Measurements from ENCODE around the gene PTMA. TPM values are rescaled to one million over a fixed set of nuclear protein-coding genes. Genes with fewer than 3 reads are reported as not detected.
A peak's percentile ranks its signal among the peaks of the same experiment; 100 is the strongest.

PTMA gene
- total and polyA plus RNA-seq, 2 of the 4 experiments (the other 2 are of a cell fraction) = 380 to 742 TPM

DNA sequence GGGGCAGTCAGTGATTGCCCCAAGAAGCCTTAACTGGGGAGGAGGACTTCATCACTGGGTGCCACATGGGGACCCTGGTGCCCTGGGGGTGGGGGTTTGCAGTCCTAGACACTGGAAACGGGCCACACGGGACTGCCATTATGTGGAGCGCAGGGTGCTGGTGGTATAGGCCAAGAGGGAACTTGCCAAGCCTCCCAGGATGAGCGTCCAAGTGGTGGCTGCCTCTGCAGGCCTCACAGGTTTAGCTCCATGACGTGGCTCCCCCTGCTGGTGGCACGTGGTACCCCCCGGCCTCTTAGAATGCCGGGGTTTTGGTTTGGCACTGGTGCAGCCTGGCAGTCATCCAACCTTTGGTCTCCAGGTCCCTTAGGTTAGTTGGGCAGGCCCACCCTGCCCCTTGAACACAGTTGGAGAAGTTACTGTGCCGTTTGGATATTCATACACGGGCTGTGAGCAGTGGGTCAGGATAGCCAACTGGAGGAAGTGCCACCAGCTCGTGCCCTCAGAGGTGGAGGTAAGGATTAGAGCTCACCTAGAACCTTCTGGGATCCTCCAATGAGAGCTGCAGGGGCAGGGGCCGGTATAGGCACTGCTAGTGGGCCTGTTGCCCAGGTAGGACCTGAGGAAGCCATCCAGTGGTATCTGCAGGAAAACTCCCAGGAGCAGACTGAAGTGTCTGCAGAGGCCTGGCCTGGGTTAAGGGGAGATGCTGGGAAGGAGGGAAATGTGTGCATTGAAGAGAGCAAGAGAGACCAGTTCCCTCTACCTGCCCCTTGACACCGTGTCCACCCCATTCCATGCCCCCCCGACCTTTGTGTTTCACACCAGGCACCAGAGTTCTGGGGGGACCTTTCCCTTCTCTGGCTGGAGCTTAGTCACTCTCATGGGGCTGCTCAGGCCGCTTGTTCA lies 5.7 kb downstream of the PTMA start:
- Histone ChIP-seq H3K14ac (replicated peaks; ENCODE audit: low read depth, low read length) (no peak overlapping the region), H2BK5ac (ENCODE audit: low read depth, low read length, poor library complexity, severe bottlenecking) (peak overlapping the region; percentile 6), H2AK5ac (ENCODE audit: low read depth, low read length) (no peak overlapping the region), H4K91ac (ENCODE audit: insufficient read depth, low read depth, low read length) (no peak overlapping the region), H2AFZ (replicated peaks; ENCODE audit: low read length, poor library complexity) (peak overlapping the region; percentile 38), H3K56ac (ENCODE audit: extremely low read depth, insufficient read depth, low read length) (no peak overlapping the region), H3K27me3 (ENCODE audit: control insufficient read depth, insufficient read depth, low read length) (no peaks in the 10 kb centered on the region), H3K18ac (ENCODE audit: low read depth, low read length) (no peak overlapping the region), H3K4ac (ENCODE audit: low read depth, low read length) (no peak overlapping the region), H2BK15ac (ENCODE audit: low read depth, low read length) (no peak overlapping the region), H4K8ac (ENCODE audit: low read depth in 2 of 2, low read length in 2 of 2) (peak overlapping the region in 1 of 2 experiments; percentile 44; a peak in 1 of 4 replicates), H3K79me1 (ENCODE audit: low read depth in 1 of 2, low read length in 2 of 2) (peaks cover 0 to 33% of the 10 kb centered on the region in 2 experiments; a peak in 2 of 4 replicates), H3K4me2 (ENCODE audit: low read depth, low read length) (no peak overlapping the region), H3K9me1 (ENCODE audit: insufficient read depth, low read length) (peaks cover 12% of the 10 kb centered on the region), H4K20me1 (ENCODE audit: insufficient read depth, low read length) (peaks cover 59% of the 10 kb centered on the region), H3K36me3 (ENCODE audit: control insufficient read depth, insufficient read depth, low read length) (peaks cover 18% of the 10 kb centered on the region), H3K4me1 (ENCODE audit: control insufficient read depth, insufficient read depth, low read length) (peaks cover 26% of the 10 kb centered on the region), H2BK120ac (ENCODE audit: low read depth, low read length) (no peak overlapping the region), H3K9me3 (ENCODE audit: control insufficient read depth, insufficient read depth, low read length) (no peaks in the 10 kb centered on the region), H3K23ac (ENCODE audit: low read depth, low read length) (no peak overlapping the region), H3K27ac (ENCODE audit: insufficient read depth, low read length) (peak overlapping the region; percentile 10; the same call in 1 of the 2 replicates), H2BK20ac (ENCODE audit: low read depth, low read length) (no peak overlapping the region), H3K9ac (ENCODE audit: low read depth, low read length) (no peak overlapping the region), H2AK9ac (replicated peaks; ENCODE audit: low read depth, low read length, poor library complexity) (peak overlapping the region; percentile 69), H3K4me3 (ENCODE audit: insufficient read depth, low read depth, low read length) (no peak overlapping the region), H4K5ac (ENCODE audit: low read depth, low read length) (no peak overlapping the region)
- 39% methylated on average over 8 of the region's 15 CpGs; no CpG with 5 or more reads in 1 of the 2 experiments for WGBS, 2 experiments (ENCODE audit: extremely low coverage in 2 of 2, insufficient read length in 1 of 2)
- ATAC-seq (ENCODE audit: low read depth) (peak; percentile 30), DNase-seq (peak; percentile 87)
- dilution Hi-C loops (cut with HindIII; ENCODE audit: low sequenced_read_pairs, unreplicated experiment) = no loop called here
- intact Hi-C loops (cut with micrococcal nuclease) = loop anchor here (1.0 kb wide), 1 partner anchor 102 kb away; no protein-coding TSS in a partner anchor
- ChIA-PET CTCF (interaction anchor here (0.5 to 4.4 kb wide), 12 partner anchors 11 to 147 kb away, joined by 3 to 57 read pairs (median 4); no protein-coding TSS in a partner anchor), POLR2A (ENCODE audit: unreplicated experiment) (interaction anchor here (1.2 kb wide), 1 partner anchor 36 kb away, joined by 4 read pairs; no protein-coding TSS in a partner anchor)
- in situ Hi-C loops (cut with MboI; ENCODE audit: low sequenced_read_pairs) = loop anchor here (5.0 kb wide), 2 partner anchors 37 to 102 kb away; no protein-coding TSS in a partner anchor
- no TSS peak for BruUV-seq (replicated peaks)
- TF ChIP-seq, protein P1, sequence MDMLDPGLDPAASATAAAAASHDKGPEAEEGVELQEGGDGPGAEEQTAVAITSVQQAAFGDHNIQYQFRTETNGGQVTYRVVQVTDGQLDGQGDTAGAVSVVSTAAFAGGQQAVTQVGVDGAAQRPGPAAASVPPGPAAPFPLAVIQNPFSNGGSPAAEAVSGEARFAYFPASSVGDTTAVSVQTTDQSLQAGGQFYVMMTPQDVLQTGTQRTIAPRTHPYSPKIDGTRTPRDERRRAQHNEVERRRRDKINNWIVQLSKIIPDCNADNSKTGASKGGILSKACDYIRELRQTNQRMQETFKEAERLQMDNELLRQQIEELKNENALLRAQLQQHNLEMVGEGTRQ (IDR thresholded peaks at IDR 0.05; ENCODE audit: low read depth, low read length) = peak; percentile 80
- TF ChIP-seq RCOR1 (IDR thresholded peaks at IDR 0.05; ENCODE audit: insufficient replicate concordance, low read length) (no peak), RFX5 (IDR thresholded peaks at IDR 0.05; ENCODE audit: low read depth, low read length) (no peak), CEBPB (IDR thresholded peaks at IDR 0.05; ENCODE audit: low read depth, low read length) (no peak), NFE2L2 (IDR thresholded peaks at IDR 0.05; ENCODE audit: low read depth, low read length) (no peak), RAD21 (IDR thresholded peaks at IDR 0.05; ENCODE audit: low read length) (peak; percentile 70), SMC3 (IDR thresholded peaks at IDR 0.05; ENCODE audit: low read depth, low read length) (peak; percentile 72), MXI1 (IDR thresholded peaks at IDR 0.05; ENCODE audit: borderline replicate concordance, low read depth, low read length) (no peak), POLR2A (IDR thresholded peaks at IDR 0.05; ENCODE audit: low read depth, low read length) (peak; percentile 43; the same call in 1 of the 2 replicates), FOS (IDR thresholded peaks at IDR 0.05; ENCODE audit: low read depth, low read length) (no peak), MAZ (IDR thresholded peaks at IDR 0.05; ENCODE audit: borderline replicate concordance, low read depth, low read length) (0 out of 2 replicates have a peak, but pooled peaks have one; percentile 19)
- TF ChIP-seq, protein P2, sequence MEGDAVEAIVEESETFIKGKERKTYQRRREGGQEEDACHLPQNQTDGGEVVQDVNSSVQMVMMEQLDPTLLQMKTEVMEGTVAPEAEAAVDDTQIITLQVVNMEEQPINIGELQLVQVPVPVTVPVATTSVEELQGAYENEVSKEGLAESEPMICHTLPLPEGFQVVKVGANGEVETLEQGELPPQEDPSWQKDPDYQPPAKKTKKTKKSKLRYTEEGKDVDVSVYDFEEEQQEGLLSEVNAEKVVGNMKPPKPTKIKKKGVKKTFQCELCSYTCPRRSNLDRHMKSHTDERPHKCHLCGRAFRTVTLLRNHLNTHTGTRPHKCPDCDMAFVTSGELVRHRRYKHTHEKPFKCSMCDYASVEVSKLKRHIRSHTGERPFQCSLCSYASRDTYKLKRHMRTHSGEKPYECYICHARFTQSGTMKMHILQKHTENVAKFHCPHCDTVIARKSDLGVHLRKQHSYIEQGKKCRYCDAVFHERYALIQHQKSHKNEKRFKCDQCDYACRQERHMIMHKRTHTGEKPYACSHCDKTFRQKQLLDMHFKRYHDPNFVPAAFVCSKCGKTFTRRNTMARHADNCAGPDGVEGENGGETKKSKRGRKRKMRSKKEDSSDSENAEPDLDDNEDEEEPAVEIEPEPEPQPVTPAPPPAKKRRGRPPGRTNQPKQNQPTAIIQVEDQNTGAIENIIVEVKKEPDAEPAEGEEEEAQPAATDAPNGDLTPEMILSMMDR (conservative IDR thresholded peaks at IDR 0.05; ENCODE audit: low read depth, low read length) = peak; percentile 90
- TF ChIP-seq, protein P3, sequence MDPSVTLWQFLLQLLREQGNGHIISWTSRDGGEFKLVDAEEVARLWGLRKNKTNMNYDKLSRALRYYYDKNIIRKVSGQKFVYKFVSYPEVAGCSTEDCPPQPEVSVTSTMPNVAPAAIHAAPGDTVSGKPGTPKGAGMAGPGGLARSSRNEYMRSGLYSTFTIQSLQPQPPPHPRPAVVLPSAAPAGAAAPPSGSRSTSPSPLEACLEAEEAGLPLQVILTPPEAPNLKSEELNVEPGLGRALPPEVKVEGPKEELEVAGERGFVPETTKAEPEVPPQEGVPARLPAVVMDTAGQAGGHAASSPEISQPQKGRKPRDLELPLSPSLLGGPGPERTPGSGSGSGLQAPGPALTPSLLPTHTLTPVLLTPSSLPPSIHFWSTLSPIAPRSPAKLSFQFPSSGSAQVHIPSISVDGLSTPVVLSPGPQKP (IDR thresholded peaks at IDR 0.05; ENCODE audit: borderline replicate concordance, low read depth, low read length) = no peak

All from IMR-90 (cell line).